EH (cell line): ENCODE data around the gene LRRC41.
"Not testable (repeated sequence)": the region's sequence is repeated elsewhere in the genome, so short reads cannot be mapped to it uniquely, and the experiment has no call there.

ENCODE experiments used
- DNase-seq: peaks from one replicate; pipeline ENCODE4 v3.0.0-alpha.2; 2015; ENCODE audit warnings: low read depth

LRRC41 gene

GRCh38 chr1:46284597-46285564 lies 18.5 kb downstream of the LRRC41 start:
- DNase-seq, result peak; percentile 25

GRCh38 chr1:46284058-46284457 lies 19.4 kb downstream of the LRRC41 start:
- DNase-seq, result no peak

- no peak for DNase-seq
Measured at GRCh38 chr1:46281021-46281420, 22.4 kb downstream of the LRRC41 start.

GRCh38 chr1:46280092-46280491 lies 23.3 kb downstream of the LRRC41 start:
- no peak for DNase-seq

DNA sequence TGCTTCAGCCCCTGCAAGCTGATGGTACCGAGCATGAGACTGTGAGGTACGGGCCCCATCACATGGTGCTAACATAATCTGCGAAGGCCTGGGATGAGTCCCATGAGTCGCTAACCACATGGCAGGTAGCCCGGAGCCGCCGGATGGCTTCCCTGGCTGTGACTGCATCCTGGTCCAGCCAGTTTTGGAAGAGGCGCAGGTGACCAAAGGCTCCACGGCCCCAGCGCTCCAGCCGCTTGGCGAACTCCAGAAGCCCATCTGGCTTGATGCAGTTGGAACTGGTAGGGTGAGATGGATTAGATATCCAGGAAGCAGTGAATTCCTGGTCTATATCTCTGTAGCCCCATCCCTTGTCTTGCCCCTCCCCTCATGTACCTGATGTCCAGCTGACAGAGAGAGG lies 24.6 kb downstream of the LRRC41 start:
- no peak for DNase-seq

GRCh38 chr1:46277658-46278373 lies 25.6 kb downstream of the LRRC41 start:
- no peak for DNase-seq

DNA sequence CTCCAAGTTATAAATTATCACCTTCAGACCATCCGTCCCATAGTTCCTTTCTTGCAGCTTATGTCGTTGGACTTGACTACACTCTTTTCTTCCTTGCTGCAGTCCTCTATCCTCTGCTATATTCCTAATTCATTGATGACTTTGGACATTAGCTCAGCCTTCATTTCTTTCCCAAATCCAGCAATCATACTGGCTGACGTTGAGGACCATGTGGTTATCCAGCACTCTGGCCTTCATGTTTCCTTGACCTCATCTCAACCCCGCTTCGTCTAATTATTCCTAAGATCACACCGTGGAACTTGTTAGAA lies 28.4 kb downstream of the LRRC41 start:
- DNase-seq, result no peak

- no peak for DNase-seq
Measured at GRCh38 chr1:46274225-46275029, 29.0 kb downstream of the LRRC41 start.

- no peak for DNase-seq
Measured at GRCh38 chr1:46268578-46268977, 34.8 kb downstream of the LRRC41 start.

DNA sequence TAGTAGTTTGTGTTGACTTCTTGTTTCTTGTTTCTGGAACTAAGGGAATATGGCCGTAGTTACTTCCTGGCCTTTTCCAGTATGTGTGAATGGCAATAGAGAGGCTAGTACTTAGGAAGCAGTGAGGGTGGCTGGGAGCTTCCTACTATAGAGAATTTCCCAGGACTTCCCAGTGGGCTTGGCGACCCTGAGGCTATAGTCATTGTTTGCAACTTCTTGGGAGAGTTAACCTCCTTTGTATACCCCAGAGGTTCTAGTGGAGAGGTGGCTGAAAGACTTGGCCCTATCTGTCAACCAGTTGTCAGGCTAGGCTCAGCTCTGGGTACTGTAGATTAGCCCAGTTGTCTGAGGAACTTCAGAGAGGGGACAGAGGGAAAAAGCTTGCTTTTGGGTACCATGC lies 40.3 kb downstream of the LRRC41 start:
- no peak for DNase-seq

DNA sequence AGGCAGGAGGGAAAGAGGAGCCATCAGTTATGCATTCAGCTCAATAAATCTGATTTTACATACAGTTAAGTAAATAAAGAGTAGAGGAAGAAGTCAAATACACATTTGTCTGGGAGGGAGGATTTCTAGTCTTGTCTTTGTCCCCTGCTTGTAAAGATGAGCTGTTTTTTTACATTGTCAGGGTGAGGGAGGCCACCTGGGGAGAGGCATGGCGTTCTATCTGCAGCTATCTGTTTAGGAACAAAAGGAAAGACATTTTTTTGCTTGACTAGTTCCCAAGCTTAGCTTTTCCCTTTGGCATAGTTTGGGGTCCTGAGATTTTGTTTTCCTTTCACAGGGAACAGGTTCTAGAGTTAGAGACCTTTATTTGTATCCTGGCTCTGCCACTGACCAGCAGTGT lies 40.9 kb downstream of the LRRC41 start:
- no peak for DNase-seq

DNA sequence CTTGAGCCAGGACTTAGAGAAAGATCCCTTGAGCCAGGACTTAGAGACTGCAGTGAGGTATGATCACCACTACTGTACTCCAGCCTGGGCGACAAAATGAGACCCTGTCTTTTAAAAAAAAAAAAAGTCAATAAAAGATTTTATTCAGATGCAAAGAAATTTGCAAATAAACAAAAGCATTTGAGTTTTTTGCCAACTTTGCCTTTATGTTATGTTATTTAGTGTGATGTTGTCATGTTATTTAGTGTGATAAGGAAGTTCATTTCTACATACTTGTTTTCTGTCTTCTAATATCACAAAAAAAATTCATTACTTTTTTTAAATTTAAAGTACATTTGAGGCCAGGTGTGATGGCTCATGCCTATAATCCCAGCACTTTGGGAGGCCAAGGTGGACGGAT lies 46.9 kb downstream of the LRRC41 start:
- no peak for DNase-seq

DNA sequence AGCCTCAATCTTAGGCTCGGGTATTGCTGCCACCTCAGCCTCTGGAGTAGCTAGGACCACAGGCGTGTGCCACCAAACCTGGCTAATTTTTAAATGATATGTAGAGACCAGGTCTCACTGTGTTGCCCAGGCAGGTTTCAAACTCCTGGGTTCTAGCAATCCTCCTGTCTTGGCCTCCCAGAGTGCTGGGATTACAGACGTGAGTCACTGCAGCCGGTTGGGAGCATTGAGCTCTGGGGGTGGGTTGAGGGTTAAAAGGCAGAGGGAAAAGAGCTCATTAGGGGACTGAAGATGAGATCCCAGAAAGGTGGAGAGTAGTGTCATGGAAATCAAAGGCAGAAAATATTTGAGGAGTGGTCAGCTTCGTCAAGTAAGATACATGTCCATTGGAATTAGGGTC lies 48.7 kb downstream of the LRRC41 start:
- no peak for DNase-seq

GRCh38 chr1:46248122-46248920 lies 55.1 kb downstream of the LRRC41 start:
- peak; percentile 31 for DNase-seq

DNA sequence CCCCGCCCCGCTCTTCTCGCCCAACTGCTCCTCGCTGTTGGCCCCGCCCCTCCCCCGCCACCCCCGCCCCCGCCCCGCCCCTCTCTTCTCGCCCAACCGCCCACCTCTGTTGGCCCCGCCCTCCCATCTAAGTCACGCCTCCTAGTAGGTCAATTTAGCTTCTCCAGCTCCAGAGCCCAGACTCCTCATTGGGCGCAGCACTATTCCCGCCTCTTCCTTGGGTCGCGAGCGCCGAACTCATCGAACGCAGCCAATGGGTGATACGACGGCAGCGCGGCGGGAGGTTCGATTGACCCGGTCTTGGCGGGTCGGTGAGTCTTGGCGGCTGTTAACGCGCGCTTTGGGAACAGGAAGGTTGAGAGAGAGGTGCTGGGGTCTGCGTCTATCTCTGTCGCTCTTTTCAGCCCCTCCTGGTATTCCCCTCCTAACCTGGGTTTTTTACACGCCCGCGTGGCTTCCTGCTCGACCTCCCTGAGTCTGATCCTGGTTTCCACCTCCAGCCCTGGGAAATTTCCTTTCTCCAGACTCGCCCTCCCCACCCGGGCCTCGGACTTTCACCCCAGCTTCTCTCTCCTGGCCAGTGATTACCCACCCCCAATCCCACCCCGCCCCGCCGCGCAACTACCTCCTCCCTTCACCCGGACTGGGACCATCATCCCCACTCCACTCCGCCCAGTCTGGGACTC lies 55.8 kb downstream of the LRRC41 start, which contains the start of gene RAD54L:
RAD54L (plus strand) TSS at position 328 of the 686 bp plus-strand sequence. CDS start 643 bp downstream, outside the sequence.
- DNase-seq, result peak; percentile 99

GRCh38 chr1:46246548-46247435 lies 56.6 kb downstream of the LRRC41 start:
- peak; percentile 67 for DNase-seq

- DNase-seq, result not testable (repeated sequence)
Measured at GRCh38 chr1:46246136-46246535, 57.3 kb downstream of the LRRC41 start.

DNA sequence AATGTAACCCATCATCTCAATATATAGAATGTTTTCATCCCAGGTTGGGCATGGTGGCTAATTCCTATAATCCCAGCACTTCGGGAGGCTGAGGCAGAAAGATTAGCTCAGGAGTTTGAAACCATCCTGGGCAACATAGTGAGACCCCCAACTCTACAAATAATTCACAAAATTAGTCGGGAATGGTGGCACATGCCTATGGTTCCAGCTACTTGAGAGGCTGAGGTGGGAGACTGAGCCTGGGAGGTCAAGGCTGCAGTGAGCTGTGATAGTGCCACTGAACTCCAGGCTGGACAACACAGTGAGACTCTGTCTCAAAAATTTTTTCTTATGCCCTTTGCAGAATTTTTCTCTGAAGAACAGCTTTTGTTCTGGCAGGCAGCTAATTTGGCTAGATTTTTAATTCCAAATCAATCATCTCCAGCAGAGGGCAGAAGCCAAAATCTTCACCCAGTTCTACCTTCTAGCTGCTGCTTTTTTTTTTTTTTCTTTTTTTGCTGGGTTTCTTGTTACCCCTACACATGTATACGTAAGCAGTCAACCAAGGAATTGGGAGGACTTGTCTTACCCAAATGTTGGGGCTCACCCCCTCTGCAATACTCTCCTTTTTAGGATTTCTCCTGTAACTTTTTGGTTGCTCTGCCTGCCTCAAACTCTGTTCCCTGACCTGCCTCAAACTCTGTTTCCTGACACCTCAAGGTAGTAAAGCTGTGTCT lies 58.6 kb downstream of the LRRC41 start:
- peak; percentile 48 for DNase-seq

DNA sequence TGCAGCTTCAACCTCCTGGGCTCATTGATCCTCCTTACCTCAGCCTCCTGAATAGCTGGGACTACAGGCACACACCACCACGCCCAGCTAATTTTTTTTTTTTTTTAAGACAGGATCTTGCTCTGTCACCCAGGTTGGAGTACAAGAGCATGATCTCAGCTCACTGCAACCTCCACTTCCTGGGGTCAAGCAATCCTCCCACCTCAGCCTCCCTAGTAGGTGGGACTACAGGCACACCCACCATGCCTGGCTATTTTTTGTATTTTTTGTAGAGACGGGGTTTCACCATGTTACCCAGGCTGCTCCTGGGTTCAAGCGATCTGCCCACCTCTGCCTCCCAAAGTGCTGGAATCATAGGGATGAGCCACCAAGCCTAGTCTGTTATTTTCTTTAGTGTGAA lies 59.6 kb downstream of the LRRC41 start:
- DNase-seq, result not testable (repeated sequence)
